ENCODE data around the gene SPTLC2. TPM values are rescaled to one million over a fixed set of nuclear protein-coding genes. Genes with fewer than 3 reads are reported as not detected.
"Not testable (repeated sequence)": the region's sequence is repeated elsewhere in the genome, so short reads cannot be mapped to it uniquely, and the experiment has no call there.

SPTLC2 gene
- total RNA-seq, 1 donor from 2014 or later, result 42.8 TPM

GRCh38 chr14:77543240-77543551 is 73.2 kb downstream of the SPTLC2 start:
- no peak overlapping the region for H3K4me3 ChIP-seq (ENCODE audit: low read depth, low read length)
- TF ChIP-seq CTCF (conservative IDR thresholded peaks at IDR 0.05; ENCODE audit: low read depth, low read length), result no peak
- no peak for DNase-seq (ENCODE audit: low read depth)

- H3K4me3 ChIP-seq (ENCODE audit: low read depth, low read length), result no peak overlapping the region
- no peak for DNase-seq (ENCODE audit: low read depth)
- no peak for TF ChIP-seq CTCF (conservative IDR thresholded peaks at IDR 0.05; ENCODE audit: low read depth, low read length)
Measured at GRCh38 chr14:77542421-77543239, 73.8 kb downstream of the SPTLC2 start.

GRCh38 chr14:77541905-77542304 is 74.5 kb downstream of the SPTLC2 start:
- H3K4me3 ChIP-seq (ENCODE audit: low read depth, low read length), result no peak overlapping the region
- TF ChIP-seq CTCF (conservative IDR thresholded peaks at IDR 0.05; ENCODE audit: low read depth, low read length), result no peak
- no peak for DNase-seq (ENCODE audit: low read depth)

- not testable (repeated sequence) for DNase-seq (ENCODE audit: low read depth); H3K4me3 ChIP-seq (ENCODE audit: low read depth, low read length)
Measured at GRCh38 chr14:77536951-77537350, 79.5 kb downstream of the SPTLC2 start.

- DNase-seq (ENCODE audit: low read depth), result no peak
- TF ChIP-seq CTCF (conservative IDR thresholded peaks at IDR 0.05; ENCODE audit: low read depth, low read length), result no peak
- no peak overlapping the region for H3K4me3 ChIP-seq (ENCODE audit: low read depth, low read length)
Measured at GRCh38 chr14:77531071-77531470, 85.4 kb downstream of the SPTLC2 start.

GRCh38 chr14:77529963-77530362 is 86.5 kb downstream of the SPTLC2 start:
- H3K4me3 ChIP-seq (ENCODE audit: low read depth, low read length), result no peak overlapping the region
- no peak for DNase-seq (ENCODE audit: low read depth)
- no peak for TF ChIP-seq CTCF (conservative IDR thresholded peaks at IDR 0.05; ENCODE audit: low read depth, low read length)

- TF ChIP-seq CTCF (conservative IDR thresholded peaks at IDR 0.05; ENCODE audit: low read depth, low read length), result no peak
- H3K4me3 ChIP-seq (ENCODE audit: low read depth, low read length), result no peak overlapping the region
- no peak for DNase-seq (ENCODE audit: low read depth)
Measured at GRCh38 chr14:77529213-77529612, 87.2 kb downstream of the SPTLC2 start.

GRCh38 chr14:77528701-77529100 is 87.7 kb downstream of the SPTLC2 start:
- DNase-seq (ENCODE audit: low read depth); H3K4me3 ChIP-seq (ENCODE audit: low read depth, low read length): not testable (repeated sequence)
